ENCODE data around the gene RPS27L.

GRCh38 chr15:63198371-63199250, 41.3 kb upstream of the RPS27L start:
- TF ChIP-seq CTCF (IDR thresholded peaks at IDR 0.05; ENCODE audit: low read depth, low read length, missing input control), result no peak
- TF ChIP-seq TAF1 (conservative IDR thresholded peaks at IDR 0.05), result no peak
- TF ChIP-seq YY1 (IDR thresholded peaks at IDR 0.05), result no peak
- TF ChIP-seq FOXA1 (IDR thresholded peaks at IDR 0.05), result no peak
- no peak for TF ChIP-seq RXRA (IDR thresholded peaks at IDR 0.05)
- TF ChIP-seq, protein P1, sequence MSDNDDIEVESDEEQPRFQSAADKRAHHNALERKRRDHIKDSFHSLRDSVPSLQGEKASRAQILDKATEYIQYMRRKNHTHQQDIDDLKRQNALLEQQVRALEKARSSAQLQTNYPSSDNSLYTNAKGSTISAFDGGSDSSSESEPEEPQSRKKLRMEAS (IDR thresholded peaks at IDR 0.05), result no peak
- no peak for TF ChIP-seq NR2F2 (IDR thresholded peaks at IDR 0.05)
- no peak for TF ChIP-seq SP1 (IDR thresholded peaks at IDR 0.05)
- no peak for TF ChIP-seq REST (IDR thresholded peaks at IDR 0.05)
- no peak for TF ChIP-seq FOXA2 (IDR thresholded peaks at IDR 0.05)
- TF ChIP-seq RAD21 (IDR thresholded peaks at IDR 0.05), result no peak
